GM12873 (cell line): ENCODE data around the gene TANC1.

Source experiments
- CTCF ChIP-seq: IDR thresholded peaks from 2 replicates; pipeline ENCODE4 v1.5.1; 2012; ENCODE audit warnings: low read depth, mild to moderate bottlenecking, moderate library complexity, low read length, control low read depth; ENCODE audit not compliant: insufficient read depth; ENCODE audit errors: missing control alignments

The TANC1 gene

GRCh38 chr2:159153063-159153462 is 184.6 kb downstream of the TANC1 start:
- no peak for TF ChIP-seq CTCF

- TF ChIP-seq CTCF, result no peak
Observed at GRCh38 chr2:159153463-159153862, 185.0 kb downstream of the TANC1 start.

- TF ChIP-seq CTCF, result no peak
Observed at GRCh38 chr2:159153951-159154350, 185.5 kb downstream of the TANC1 start.

- TF ChIP-seq CTCF, result no peak
Observed at GRCh38 chr2:159154366-159154765, 185.9 kb downstream of the TANC1 start.

- no peak for TF ChIP-seq CTCF
Observed at GRCh38 chr2:159155320-159155719, 186.9 kb downstream of the TANC1 start.

GRCh38 chr2:159155791-159156190 is 187.4 kb downstream of the TANC1 start:
- TF ChIP-seq CTCF, result no peak

GRCh38 chr2:159156834-159157233 is 188.4 kb downstream of the TANC1 start:
- no peak for TF ChIP-seq CTCF
